Raji (cell line): ENCODE measurements around the gene NRXN2.

Experiments
- POLR2A ChIP-seq: IDR thresholded peaks from 2 replicates; pipeline ENCODE4 v1.6.1; 2011; ENCODE audit warnings: low read depth, low read length, control low read depth; ENCODE audit not compliant: insufficient read depth

NRXN2 gene

GRCh38 chr11:64723117-64723906, at the start of gene NRXN2:
Gene NRXN2, minus strand, starts transcription at chr11:64723197. Its CDS starts 9,498 bp downstream, at chr11:64713699.
- no peak for TF ChIP-seq POLR2A

- TF ChIP-seq POLR2A: no peak
These were observed 49.5 kb upstream of the NRXN2 start for GRCh38 chr11:64772303-64773018.

DNA sequence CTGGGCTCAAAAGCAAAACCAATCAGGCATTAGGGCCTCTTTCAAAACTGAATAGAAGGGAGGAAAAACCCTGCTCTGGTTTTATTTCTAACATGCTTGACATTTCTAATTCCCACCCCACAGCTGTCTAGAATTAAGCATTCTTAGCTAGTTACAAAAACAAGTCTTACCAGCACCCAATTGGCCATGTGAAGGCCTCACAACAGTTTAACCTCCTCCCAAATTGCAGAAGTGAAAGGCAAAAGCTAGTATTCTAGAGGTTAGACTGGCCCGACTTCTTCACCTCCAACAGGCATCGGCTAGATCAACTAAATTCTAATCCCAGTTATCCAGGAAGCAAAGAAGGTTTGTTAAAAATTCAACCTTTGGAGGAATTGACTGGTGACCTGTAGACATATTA, 48.9 kb upstream of the NRXN2 start:
- no peak for TF ChIP-seq POLR2A

GRCh38 chr11:64770120-64770519, 47.1 kb upstream of the NRXN2 start:
- no peak for TF ChIP-seq POLR2A

- no peak for TF ChIP-seq POLR2A
These were observed 46.3 kb upstream of the NRXN2 start for GRCh38 chr11:64769283-64769682.

DNA sequence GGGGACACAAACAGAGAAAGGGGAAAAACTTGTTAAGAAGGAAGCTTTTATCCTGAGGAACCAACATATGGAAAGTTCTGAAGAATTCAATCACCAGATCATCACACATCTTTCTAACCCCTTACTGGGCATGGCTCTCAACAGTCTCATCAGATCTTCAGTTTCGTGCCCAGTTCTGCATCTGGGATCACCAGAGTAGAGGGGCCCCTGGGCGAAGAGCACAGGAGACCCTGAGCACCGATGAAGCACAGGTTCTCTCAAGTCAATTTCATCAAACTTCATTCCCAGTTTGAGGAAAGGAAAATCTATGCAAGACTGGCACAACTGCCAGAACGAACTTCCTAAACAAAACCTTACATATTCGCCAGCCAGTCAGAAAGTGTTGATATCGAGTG, 45.3 kb upstream of the NRXN2 start:
- no peak for TF ChIP-seq POLR2A

DNA sequence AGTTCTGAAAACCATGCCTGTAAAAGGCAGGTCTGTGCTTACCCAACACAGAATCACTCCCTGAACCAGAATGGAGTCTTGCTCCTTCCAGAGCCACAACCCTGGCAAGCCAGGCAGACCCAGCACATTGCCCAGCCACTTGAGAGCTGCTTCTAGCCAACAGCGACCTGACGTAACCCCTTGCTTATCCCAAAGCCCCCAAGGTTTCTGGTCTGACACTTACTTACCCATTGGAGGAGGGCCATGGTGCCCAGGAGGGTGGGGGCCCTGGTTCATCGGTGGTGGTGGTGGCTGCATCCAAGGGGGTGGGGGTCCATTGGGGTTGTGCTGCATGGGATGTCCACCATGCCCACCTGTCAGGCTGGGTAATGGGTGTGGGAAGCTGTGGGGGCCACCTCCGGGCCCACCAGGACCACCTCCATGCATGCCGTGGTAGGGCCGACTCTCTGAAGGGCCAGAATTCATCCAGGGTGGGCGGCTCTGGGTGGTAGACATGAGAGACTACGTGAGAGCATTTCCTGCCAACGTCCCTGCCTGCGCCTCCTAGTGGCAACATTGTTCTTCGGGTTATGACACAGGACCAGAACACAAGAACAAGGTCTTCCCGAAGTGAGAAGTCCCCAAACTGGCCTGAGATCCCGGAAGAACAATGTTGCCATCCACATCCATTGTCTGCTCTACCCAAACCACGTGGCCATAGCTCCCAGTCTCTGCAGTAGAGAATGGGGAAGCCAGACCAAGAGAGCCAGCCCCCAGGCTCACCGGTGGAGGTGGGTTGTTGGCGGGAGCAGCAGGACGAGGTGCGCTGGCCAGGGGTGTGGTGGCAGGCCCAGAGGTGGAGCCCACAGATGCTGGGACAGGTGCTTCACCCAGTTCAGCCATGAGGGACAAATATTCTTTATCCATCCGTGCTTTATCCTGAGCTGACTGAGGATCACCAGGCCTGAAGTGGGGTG, 44.6 kb upstream of the NRXN2 start:
- no peak for TF ChIP-seq POLR2A

DNA sequence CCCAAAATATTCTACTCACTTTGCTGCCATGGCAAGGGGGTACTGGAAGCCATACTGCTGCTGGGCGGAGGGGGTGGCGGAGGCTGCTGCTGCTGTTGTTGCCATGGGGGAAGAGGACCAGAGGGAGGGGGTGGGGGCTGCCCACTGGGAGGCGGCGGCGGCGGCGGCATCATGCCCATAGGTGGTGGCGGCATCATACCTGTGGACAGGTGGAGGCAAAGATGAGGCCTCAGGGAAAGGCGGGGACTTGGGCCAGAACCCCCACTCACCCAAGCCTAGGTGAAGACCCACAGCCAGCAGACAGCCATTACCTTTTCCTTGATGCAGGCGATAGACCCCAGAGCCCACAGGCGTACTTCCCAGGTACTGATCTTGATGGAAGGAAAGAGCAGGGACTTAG, 43.9 kb upstream of the NRXN2 start:
- no peak for TF ChIP-seq POLR2A

- no peak for TF ChIP-seq POLR2A
These were observed 43.1 kb upstream of the NRXN2 start for GRCh38 chr11:64765851-64766665.

- TF ChIP-seq POLR2A: no peak
These were observed 42.4 kb upstream of the NRXN2 start for GRCh38 chr11:64765291-64765850.

DNA sequence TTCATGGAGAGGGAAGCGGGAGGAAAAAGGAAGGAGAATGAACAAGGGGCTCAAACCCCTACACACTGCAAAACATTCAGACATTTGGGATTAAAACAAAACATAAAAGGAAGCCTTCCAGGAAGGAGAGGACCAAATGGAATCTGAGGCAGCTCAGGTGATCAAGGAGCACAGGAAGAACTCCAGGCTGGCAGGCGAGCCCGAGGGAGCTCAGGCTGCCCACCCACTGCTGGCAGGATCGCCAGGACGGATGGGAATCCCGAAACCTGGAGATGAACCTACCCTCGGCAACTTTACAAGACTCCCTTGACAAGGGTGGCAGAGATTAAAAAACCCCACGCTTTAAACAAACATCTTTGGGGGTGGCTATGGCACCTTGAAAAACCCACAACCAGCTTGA, 41.8 kb upstream of the NRXN2 start:
- no peak for TF ChIP-seq POLR2A

DNA sequence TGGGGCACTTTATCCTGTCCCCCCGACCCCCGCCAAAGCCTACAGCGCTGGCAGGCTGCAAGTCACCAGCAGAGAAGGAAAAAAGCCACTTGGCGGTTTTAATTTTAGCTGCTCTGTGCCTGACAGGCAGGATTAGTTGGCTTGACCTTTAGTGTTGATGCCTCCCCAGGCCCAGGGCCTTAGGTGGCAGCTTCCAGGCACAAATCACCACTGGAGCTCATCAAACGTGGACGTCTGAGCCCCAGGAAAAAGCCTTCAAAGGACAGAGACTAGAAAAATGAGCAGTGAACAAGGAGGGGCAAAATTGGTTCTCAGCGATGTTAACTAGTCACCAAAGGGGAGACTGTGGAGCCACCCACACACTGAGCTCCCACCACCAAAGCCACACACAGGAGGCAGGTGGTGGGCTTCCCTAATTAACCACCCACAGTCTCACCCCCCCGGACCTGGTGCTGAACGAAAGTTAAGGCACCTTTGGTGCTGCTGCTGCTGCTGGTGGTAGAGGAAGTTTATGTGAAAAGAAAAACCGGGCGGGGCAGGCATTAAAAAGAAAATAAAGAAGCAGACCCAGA, 41.1 kb upstream of the NRXN2 start:
- TF ChIP-seq POLR2A: no peak

DNA sequence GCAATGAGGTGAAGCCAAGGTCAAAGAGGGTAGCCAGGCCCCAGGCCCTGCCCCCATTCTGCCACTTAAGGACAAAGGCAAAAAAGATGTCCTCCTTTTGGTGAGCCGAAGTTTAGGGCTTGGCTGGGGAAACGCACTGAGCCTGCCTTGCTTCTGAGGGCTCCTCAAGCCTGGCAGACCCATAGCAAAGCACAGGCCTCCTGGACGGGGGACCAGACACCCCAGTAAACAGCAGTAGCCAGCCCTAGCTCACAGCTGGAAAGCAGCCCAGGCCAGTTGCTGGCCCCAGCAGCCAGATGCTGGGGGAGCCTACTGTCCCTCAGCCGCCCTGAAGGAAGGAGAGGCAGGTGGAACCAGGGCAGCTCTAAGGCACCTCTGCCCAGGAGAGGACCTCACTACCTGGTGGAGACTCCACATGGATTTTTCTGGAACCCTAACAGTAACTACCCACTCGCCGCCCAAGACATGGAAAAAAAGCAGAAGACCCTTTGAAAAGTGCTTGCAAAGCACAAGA, 40.6 kb upstream of the NRXN2 start:
- no peak for TF ChIP-seq POLR2A
